Measurements from ENCODE around the gene BCAM. TPM values are rescaled to one million over a fixed set of nuclear protein-coding genes. Genes with fewer than 3 reads are reported as not detected.
A peak's percentile ranks its signal among the peaks of the same experiment; 100 is the strongest.

The BCAM gene
- total RNA-seq, 4 donors from 2014 or later = 10.2 to 24.6 (median 23.6) TPM

- Histone ChIP-seq H3K4me1 (peaks cover 6 to 13% of the 10 kb centered on the region in 2 donors), H3K4me3 (no peak overlapping the region), H3K27me3 (no peaks in the 10 kb centered on the region), H3K36me3 (no peaks in the 10 kb centered on the region), H3K9me3 (no peaks in the 10 kb centered on the region), H3K27ac (peak overlapping the region in 1 of 4 donors; percentile 34)
- intact Hi-C loops (cut with DNase I; ENCODE audit: low total_unique reads) = no loop called here
- in situ Hi-C loops (cut with MboI; ENCODE audit: low sequenced_read_pairs in 4 of 4) = no loop called here
- TF ChIP-seq POLR2A (IDR thresholded peaks at IDR 0.05) = no peak
- no peak for TF ChIP-seq CTCF (IDR thresholded peaks at IDR 0.05 in 4 of 5, conservative IDR thresholded peaks at IDR 0.05 in 1 of 5)
- DNase-seq (no peak), ATAC-seq (no peak)
Measured at GRCh38 chr19:44865196-44865767, 56.4 kb downstream of the BCAM start.

GRCh38 chr19:44866664-44867063 is 57.8 kb downstream of the BCAM start:
- H3K9me3 ChIP-seq = no peaks in the 10 kb centered on the region
- H3K27me3 ChIP-seq = no peaks in the 10 kb centered on the region
- no peaks in the 10 kb centered on the region for H3K36me3 ChIP-seq
- in situ Hi-C loops (cut with MboI; ENCODE audit: low sequenced_read_pairs in 4 of 4) (no loop called here), intact Hi-C loops (cut with DNase I; ENCODE audit: low total_unique reads) (no loop called here)
- peaks cover 6 to 9% of the 10 kb centered on the region in 2 donors for H3K4me1 ChIP-seq
- H3K4me3 ChIP-seq = no peak overlapping the region
- peak overlapping the region in 3 of 4 donors; percentile 18 to 76 (median 34) for H3K27ac ChIP-seq
- no peak for TF ChIP-seq CTCF (IDR thresholded peaks at IDR 0.05 in 4 of 5, conservative IDR thresholded peaks at IDR 0.05 in 1 of 5)
- TF ChIP-seq POLR2A (IDR thresholded peaks at IDR 0.05) = no peak
- ATAC-seq = no peak
- no peak for DNase-seq

- in situ Hi-C loops (cut with MboI; ENCODE audit: low sequenced_read_pairs in 4 of 4) (no loop called here), intact Hi-C loops (cut with DNase I; ENCODE audit: low total_unique reads) (no loop called here)
- Histone ChIP-seq H3K4me3 (no peak overlapping the region), H3K27me3 (no peaks in the 10 kb centered on the region), H3K9me3 (no peaks in the 10 kb centered on the region), H3K27ac (peak overlapping the region; percentile 31 to 76 (median 56)), H3K4me1 (peaks cover 6 to 9% of the 10 kb centered on the region in 2 donors), H3K36me3 (no peaks in the 10 kb centered on the region)
- DNase-seq (no peak), ATAC-seq (no peak)
- TF ChIP-seq CTCF (IDR thresholded peaks at IDR 0.05 in 4 of 5, conservative IDR thresholded peaks at IDR 0.05 in 1 of 5) (no peak), POLR2A (IDR thresholded peaks at IDR 0.05) (no peak)
Measured at GRCh38 chr19:44867578-44867977, 58.7 kb downstream of the BCAM start.

GRCh38 chr19:44869733-44870470 is 61.0 kb downstream of the BCAM start:
- in situ Hi-C loops (cut with MboI; ENCODE audit: low sequenced_read_pairs in 4 of 4) = no loop called here
- peak in 1 of 2 donors; percentile 33 for DNase-seq
- peaks cover 6 to 9% of the 10 kb centered on the region in 2 donors for H3K4me1 ChIP-seq

More at GRCh38 chr19:44869733-44870470, 61.0 kb downstream of the BCAM start:
- Histone ChIP-seq H3K9me3 (no peaks in the 10 kb centered on the region), H3K36me3 (peaks cover 0 to 9% of the 10 kb centered on the region in 2 donors), H3K4me3 (no peak overlapping the region), H3K27ac (peak overlapping the region; percentile 25 to 76 (median 60)), H3K27me3 (no peaks in the 10 kb centered on the region)
- no peak for TF ChIP-seq POLR2A (IDR thresholded peaks at IDR 0.05)
- ATAC-seq = no peak
- intact Hi-C loops (cut with DNase I; ENCODE audit: low total_unique reads) = no loop called here

Other genes with a start within 250 kb of the BCAM start
- gene IGSF23, start 195.5 kb upstream of the BCAM start, total RNA-seq = not detected
- gene PVR, start 165.2 kb upstream of the BCAM start, total RNA-seq = 10 to 100 TPM; 27.3 to 60.2 (median 33.9) TPM
- gene CEACAM19, start 137.6 kb upstream of the BCAM start, total RNA-seq = 1 to 10 TPM; 2.0 to 8.5 (median 3.7) TPM
- gene CEACAM16, start 110.0 kb upstream of the BCAM start, total RNA-seq = not detected
- gene BCL3, start 60.4 kb upstream of the BCAM start, total RNA-seq = 10 to 100 TPM in 1 of 4 donors, 1 to 10 TPM in 3; 7.2 to 15.7 (median 8.5) TPM
- under 1 TPM in 1 of 4 donors, not detected in 3; 0.49 TPM for gene CBLC, start 31.2 kb upstream of the BCAM start, total RNA-seq
- 10 to 100 TPM; 10.3 to 20.8 (median 16.7) TPM for gene NECTIN2, start 37.2 kb downstream of the BCAM start, total RNA-seq
- 100 to 1,000 TPM in 1 of 4 donors, 10 to 100 TPM in 3; 75.1 to 148 (median 86.0) TPM for gene TOMM40, start 82.2 kb downstream of the BCAM start, total RNA-seq
- 10 to 100 TPM; 18.9 to 36.5 (median 29.1) TPM for gene APOE, start 96.7 kb downstream of the BCAM start, total RNA-seq
- 10 to 100 TPM in 1 of 4 donors, 1 to 10 TPM in 3; 1.1 to 18.7 (median 7.9) TPM for gene APOC1, start 105.5 kb downstream of the BCAM start, total RNA-seq
- not detected for gene APOC4, start 133.1 kb downstream of the BCAM start, total RNA-seq
- gene APOC2, start 136.9 kb downstream of the BCAM start, total RNA-seq = 10 to 100 TPM in 1 of 4 donors, 1 to 10 TPM in 1, not detected in 2; 8.9 to 24.0 TPM
- 100 to 1,000 TPM in 1 of 4 donors, 10 to 100 TPM in 3; 61.3 to 116 (median 89.4) TPM for gene CLPTM1, start 146.3 kb downstream of the BCAM start, total RNA-seq
- gene RELB, start 192.4 kb downstream of the BCAM start, total RNA-seq = 10 to 100 TPM in 3 of 4 donors, 1 to 10 TPM in 1; 8.4 to 21.5 (median 12.9) TPM
- 100 to 1,000 TPM in 2 of 4 donors, 10 to 100 TPM in 2; 28.8 to 121 (median 91.5) TPM for gene CLASRP, start 229.9 kb downstream of the BCAM start, total RNA-seq